Cerebellar cortex (tissue), 1 donor: Measurements from ENCODE around the gene EXOC6B.

Source experiments
- DNase-seq: peaks from one replicate; pipeline ENCODE4 v3.0.0-alpha.2; 2015; ENCODE audit warnings: low spot score

EXOC6B gene

GRCh38 chr2:72271766-72272641 lies 553.8 kb downstream of the EXOC6B start:
- DNase-seq, result peak; percentile 13

- no peak for DNase-seq
Observed at GRCh38 chr2:72271276-72271614, 554.6 kb downstream of the EXOC6B start.

- DNase-seq, result no peak
Observed at GRCh38 chr2:72270556-72271275, 555.1 kb downstream of the EXOC6B start.

GRCh38 chr2:72263776-72264060 lies 562.1 kb downstream of the EXOC6B start:
- DNase-seq, result no peak

GRCh38 chr2:72263043-72263775 lies 562.6 kb downstream of the EXOC6B start:
- DNase-seq, result no peak

- DNase-seq, result no peak
Observed at GRCh38 chr2:72261076-72261475, 564.8 kb downstream of the EXOC6B start.

- DNase-seq, result no peak
Observed at GRCh38 chr2:72255540-72255939, 570.3 kb downstream of the EXOC6B start.

GRCh38 chr2:72254831-72255451 lies 570.9 kb downstream of the EXOC6B start:
- DNase-seq, result no peak

- DNase-seq, result no peak
Observed at GRCh38 chr2:72238311-72238710, 587.5 kb downstream of the EXOC6B start.

- DNase-seq, result no peak
Observed at GRCh38 chr2:72237549-72237948, 588.3 kb downstream of the EXOC6B start.

GRCh38 chr2:72236445-72237067 lies 589.3 kb downstream of the EXOC6B start:
- DNase-seq, result no peak

GRCh38 chr2:72235497-72236415 lies 590.1 kb downstream of the EXOC6B start:
- no peak for DNase-seq

GRCh38 chr2:72233211-72233610 lies 592.6 kb downstream of the EXOC6B start:
- DNase-seq, result no peak

- no peak for DNase-seq
Observed at GRCh38 chr2:72222829-72223564, 602.8 kb downstream of the EXOC6B start.

GRCh38 chr2:72220170-72220569 lies 605.7 kb downstream of the EXOC6B start:
- peak; percentile 9 for DNase-seq

- DNase-seq, result no peak
Observed at GRCh38 chr2:72214429-72215143, 611.2 kb downstream of the EXOC6B start.

GRCh38 chr2:72212486-72212855 lies 613.4 kb downstream of the EXOC6B start:
- no peak for DNase-seq

GRCh38 chr2:72211777-72212485 lies 613.9 kb downstream of the EXOC6B start:
- no peak for DNase-seq

GRCh38 chr2:72211350-72211749 lies 614.5 kb downstream of the EXOC6B start:
- DNase-seq, result no peak
